SK-N-SH treated with all-trans-retinoic acid at 6 μM for 48 hours (cell line): ENCODE results near the gene CNNM1.

Source experiments
- ATAC-seq: fragments of 200-7000 bp; cut with Tn5 transposase; 3 replicates; pipeline ENCODE4 v1.9.1; 2020; ENCODE audit warnings: mild to moderate bottlenecking, moderate library complexity
- ARNTL ChIP-seq: fragments of 450-650 bp; formaldehyde crosslinking; IDR thresholded peaks from 2 replicates; pipeline ENCODE4 v1.5.0; 2020; ENCODE audit warnings: low read depth, mild to moderate bottlenecking, moderate library complexity, borderline replicate concordance
- CREB5 ChIP-seq: fragments of 250-450 bp; sonication (Bioruptor Pico); IDR thresholded peaks from 2 replicates; pipeline ENCODE4 v1.5.1; 2020; ENCODE audit warnings: low read depth, mild to moderate bottlenecking, moderate library complexity
- CSDC2 ChIP-seq: fragments of 250-450 bp; sonication (Bioruptor Pico); IDR thresholded peaks from 2 replicates; pipeline ENCODE4 v1.5.0; 2020; ENCODE audit warnings: mild to moderate bottlenecking, moderate library complexity
- CSRNP3 ChIP-seq: fragments of 250-450 bp; sonication (Bioruptor Pico); IDR thresholded peaks from 2 replicates; pipeline ENCODE4 v1.5.1; 2021; ENCODE audit warnings: mild to moderate bottlenecking, moderate library complexity
- ESRRG ChIP-seq: fragments of 250-450 bp; sonication (Bioruptor Pico); IDR thresholded peaks from 2 replicates; pipeline ENCODE4 v1.6.1; 2021; ENCODE audit warnings: mild to moderate bottlenecking
- GLIS3 ChIP-seq: fragments of 250-450 bp; sonication (Bioruptor Pico); IDR thresholded peaks from 2 replicates; pipeline ENCODE4 v1.5.0; 2020; ENCODE audit warnings: mild to moderate bottlenecking, moderate library complexity
- ISL1 ChIP-seq: fragments of 250-450 bp; sonication (Bioruptor Pico); IDR thresholded peaks from 2 replicates; pipeline ENCODE4 v2.1.2; 2022; ENCODE audit warnings: mild to moderate bottlenecking, moderate library complexity
- OSR1 ChIP-seq: fragments of 250-450 bp; sonication (Bioruptor Pico); IDR thresholded peaks from 2 replicates; pipeline ENCODE4 v1.8.0; 2022; ENCODE audit warnings: moderate library complexity, mild to moderate bottlenecking, inconsistent platforms
- POU6F1 ChIP-seq: fragments of 250-450 bp; sonication (Bioruptor Pico); IDR thresholded peaks from 2 replicates; pipeline ENCODE4 v1.8.0; 2021; ENCODE audit warnings: low read depth, mild to moderate bottlenecking, moderate library complexity, borderline replicate concordance
- RARB ChIP-seq: fragments of 250-450 bp; sonication (Bioruptor Pico); IDR thresholded peaks from 2 replicates; pipeline ENCODE4 v1.8.0; 2021; ENCODE audit warnings: mild to moderate bottlenecking, moderate library complexity
- SNAI2 ChIP-seq: fragments of 250-450 bp; sonication (Bioruptor Pico); IDR thresholded peaks from 2 replicates; pipeline ENCODE4 v1.5.0; 2020; ENCODE audit warnings: mild to moderate bottlenecking, moderate library complexity
- TCF4 ChIP-seq: fragments of 250-450 bp; sonication (Bioruptor Pico); IDR thresholded peaks from 2 replicates; pipeline ENCODE4 v1.8.0; 2021; ENCODE audit warnings: mild to moderate bottlenecking, moderate library complexity, borderline replicate concordance
- TOX ChIP-seq: fragments of 250-450 bp; sonication (Bioruptor Pico); IDR thresholded peaks from 2 replicates; pipeline ENCODE4 v1.8.0; 2021; ENCODE audit warnings: mild to moderate bottlenecking, moderate library complexity, borderline replicate concordance
- TSHZ2 ChIP-seq: fragments of 250-450 bp; sonication (Bioruptor Pico); IDR thresholded peaks from 2 replicates; pipeline ENCODE4 v1.5.0; 2020; ENCODE audit warnings: mild to moderate bottlenecking, moderate library complexity
- ZC3H10 ChIP-seq: fragments of 250-450 bp; sonication (Bioruptor Pico); IDR thresholded peaks from 2 replicates; pipeline ENCODE4 v1.5.1; 2021; ENCODE audit warnings: mild to moderate bottlenecking, moderate library complexity
- ZFP3 ChIP-seq: fragments of 250-450 bp; sonication (Bioruptor Pico); IDR thresholded peaks from 2 replicates; pipeline ENCODE4 v1.5.0; 2020; ENCODE audit warnings: mild to moderate bottlenecking, moderate library complexity
- ZNF8 ChIP-seq: fragments of 450-650 bp; formaldehyde crosslinking; IDR thresholded peaks from 2 replicates; pipeline ENCODE4 v1.5.0; 2020; ENCODE audit warnings: mild to moderate bottlenecking, moderate library complexity

CNNM1 gene

GRCh38 chr10:99429517-99430095 lies 100.5 kb downstream of the CNNM1 start:
- no peak for ATAC-seq
- no peak for TF ChIP-seq ZNF8 (CRISPR knock-in tag)
- TF ChIP-seq CREB5 (CRISPR knock-in tag): no peak
- TF ChIP-seq ISL1 (CRISPR knock-in tag): no peak
- no peak for TF ChIP-seq GLIS3
- no peak for TF ChIP-seq CSRNP3 (CRISPR knock-in tag)

GRCh38 chr10:99430116-99430450 lies 100.9 kb downstream of the CNNM1 start:
- ATAC-seq: peak; percentile 5; the same call in 2 of the 3 replicates
- TF ChIP-seq SNAI2 (CRISPR knock-in tag): no peak
- TF ChIP-seq ARNTL: no peak
- TF ChIP-seq CSDC2 (CRISPR knock-in tag): no peak
- no peak for TF ChIP-seq ESRRG (CRISPR knock-in tag)
- no peak for TF ChIP-seq ZNF8 (CRISPR knock-in tag)
- no peak for TF ChIP-seq GLIS3
- no peak for TF ChIP-seq RARB (CRISPR knock-in tag)
- TF ChIP-seq POU6F1 (CRISPR knock-in tag): no peak
- no peak for TF ChIP-seq TCF4
- TF ChIP-seq ZFP3 (CRISPR knock-in tag): no peak
- no peak for TF ChIP-seq OSR1 (CRISPR knock-in tag)
- TF ChIP-seq, all 23 proteins: peak for 0

GRCh38 chr10:99430451-99431189 lies 101.5 kb downstream of the CNNM1 start, which contains the start of gene GOT1:
Gene GOT1 (minus strand): TSS chr10:99430624. CDS start chr10:99430565, 59 bp downstream.
- peak; percentile 98 for ATAC-seq
- no peak for TF ChIP-seq CSDC2 (CRISPR knock-in tag)
- no peak for TF ChIP-seq CSRNP3 (CRISPR knock-in tag)
- no peak for TF ChIP-seq ARNTL
- TF ChIP-seq GLIS3: 0 out of 2 replicates have a peak, but pooled peaks have one; percentile 39
- TF ChIP-seq TSHZ2 (CRISPR knock-in tag): no peak

GRCh38 chr10:99431190-99431760 lies 102.1 kb downstream of the CNNM1 start:
- TF ChIP-seq CREB5 (CRISPR knock-in tag) (no peak), ZC3H10 (no peak), OSR1 (CRISPR knock-in tag) (no peak), POU6F1 (CRISPR knock-in tag) (no peak), RARB (CRISPR knock-in tag) (no peak), TOX (no peak), CSDC2 (CRISPR knock-in tag) (no peak)
- peak; percentile 19 for ATAC-seq
